HG02938 (cell line): ENCODE results near the gene APBA2.

Experiments used
- ATAC-seq: cut with Tn5 transposase; IDR thresholded peaks from one replicate; pipeline ENCODE4 v1.9.1; 2021; ENCODE audit warnings: mild to moderate bottlenecking, moderate library complexity; ENCODE audit not compliant: unreplicated experiment

Gene APBA2

GRCh38 chr15:29113336-29114220 is 227.8 kb downstream of the APBA2 start:
- no peak for ATAC-seq

DNA sequence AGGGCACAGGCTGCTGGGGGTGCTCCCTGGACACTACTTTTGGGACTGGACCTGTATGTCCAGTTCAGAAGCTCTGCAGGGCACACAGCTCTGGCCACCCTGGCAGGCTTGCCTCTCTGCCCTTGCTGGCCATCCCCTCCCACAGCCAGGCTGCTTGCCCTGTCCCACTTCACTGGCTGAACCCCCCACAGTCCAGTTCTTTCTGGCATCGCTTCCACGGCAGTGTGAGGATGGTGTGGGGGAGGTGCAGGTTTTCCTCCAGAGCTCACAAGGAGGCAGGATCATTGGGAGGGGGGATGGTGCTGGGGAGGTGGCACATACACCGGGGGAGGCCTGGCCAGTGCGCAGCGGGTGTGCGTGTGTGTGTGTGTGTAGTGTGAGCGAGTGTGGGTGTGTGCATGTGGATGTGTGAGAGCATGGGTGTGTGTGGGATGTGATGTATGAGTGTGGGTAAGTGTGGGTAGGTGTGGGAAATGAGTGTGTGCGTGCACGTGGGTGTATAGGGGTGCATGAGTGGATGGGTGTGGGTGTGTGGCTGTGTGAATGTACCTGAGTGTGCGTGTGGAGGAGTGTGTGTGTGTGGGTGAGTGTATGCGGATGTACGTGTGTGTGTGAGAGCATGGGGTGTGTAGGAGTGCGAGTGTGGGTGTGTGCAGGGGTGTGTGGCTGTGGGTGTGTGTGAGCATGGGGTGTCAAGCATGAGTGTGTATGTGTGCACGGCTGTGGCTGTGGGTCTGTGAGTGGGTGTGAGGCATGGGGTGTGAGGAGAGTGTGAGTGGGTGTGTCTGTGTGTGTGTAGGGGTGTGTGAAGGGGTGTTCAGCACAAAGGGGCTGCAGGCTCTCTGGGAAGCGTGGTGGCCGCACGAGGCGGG is 228.7 kb downstream of the APBA2 start:
- ATAC-seq = no peak

- ATAC-seq = no peak
These were observed 229.6 kb downstream of the APBA2 start for GRCh38 chr15:29115093-29115991.

DNA sequence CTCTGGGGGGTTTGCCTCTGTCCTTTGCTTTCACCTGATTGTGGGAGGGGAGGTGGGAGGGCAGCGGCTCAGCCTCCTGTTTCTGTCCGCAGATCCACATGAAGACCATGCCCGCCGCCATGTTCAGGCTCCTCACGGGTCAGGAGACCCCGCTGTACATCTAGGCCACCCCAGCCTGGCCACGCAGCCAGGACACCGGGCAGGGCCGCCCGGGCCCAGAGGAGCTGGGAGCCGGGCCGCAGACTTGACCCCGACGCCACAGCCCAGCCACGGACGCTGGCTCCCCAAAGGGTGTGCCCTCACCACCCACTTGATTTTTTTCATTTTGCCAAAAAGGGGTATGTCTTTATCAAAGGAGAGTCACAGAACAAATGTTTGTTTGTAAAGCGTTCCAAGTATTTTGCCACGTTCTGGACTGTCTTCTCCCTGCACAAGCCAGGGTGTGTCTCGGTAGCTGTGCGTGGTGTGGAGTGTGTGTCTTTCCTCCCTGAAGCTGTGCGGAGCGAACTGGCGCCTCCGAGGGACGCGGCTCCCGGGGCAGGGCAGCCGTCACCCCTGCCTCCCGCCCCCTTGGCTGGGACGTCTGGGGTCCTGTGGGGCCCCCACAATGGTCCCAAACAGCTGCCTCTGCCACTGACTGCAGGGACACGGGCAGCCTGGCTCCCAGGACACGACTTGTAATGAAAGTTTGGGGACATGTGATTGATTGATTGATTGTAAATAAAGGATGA is 231.4 kb downstream of the APBA2 start:
- no peak for ATAC-seq

DNA sequence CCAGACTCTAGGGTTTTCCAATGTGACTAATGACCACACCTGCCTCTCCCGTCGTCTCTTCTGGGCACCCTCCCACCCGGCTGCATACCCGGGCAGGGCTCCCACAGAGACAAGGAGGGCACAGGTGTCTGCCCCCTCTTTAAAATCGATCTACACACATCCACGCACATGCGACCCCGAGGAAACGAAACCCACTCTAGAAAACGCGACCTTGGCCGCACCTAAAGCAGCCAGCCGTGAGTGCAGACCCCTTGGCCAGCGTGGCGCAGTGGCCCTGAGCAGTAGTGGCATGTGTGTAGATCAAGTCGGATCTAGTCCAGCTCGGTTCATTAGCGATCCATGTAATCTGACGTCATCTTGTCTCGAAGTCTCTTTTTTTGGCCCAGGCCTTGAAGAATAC is 232.0 kb downstream of the APBA2 start:
- no peak for ATAC-seq

DNA sequence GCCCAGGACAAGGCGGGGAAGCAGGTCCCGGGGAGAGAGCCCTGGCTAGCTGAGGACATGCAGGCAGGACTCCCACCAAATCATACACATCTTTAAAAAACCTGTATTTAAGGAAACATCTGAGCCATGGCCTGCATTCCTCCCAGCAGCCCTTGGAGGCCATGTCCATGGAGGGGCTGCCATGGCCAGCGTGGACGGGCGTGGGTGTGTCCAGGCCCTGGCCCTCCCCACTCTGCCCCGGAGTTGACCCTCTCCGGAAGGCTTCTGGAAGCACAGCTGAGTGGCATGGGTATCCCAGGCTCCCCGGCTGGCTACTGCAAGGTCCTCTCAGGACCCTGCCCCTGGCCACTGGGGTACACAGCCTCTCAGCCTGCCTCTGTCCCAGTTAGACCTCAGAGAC is 234.1 kb downstream of the APBA2 start:
- no peak for ATAC-seq

- no peak for ATAC-seq
These were observed 235.0 kb downstream of the APBA2 start for GRCh38 chr15:29120593-29121368.

- no peak for ATAC-seq
These were observed 235.5 kb downstream of the APBA2 start for GRCh38 chr15:29121369-29121656.

DNA sequence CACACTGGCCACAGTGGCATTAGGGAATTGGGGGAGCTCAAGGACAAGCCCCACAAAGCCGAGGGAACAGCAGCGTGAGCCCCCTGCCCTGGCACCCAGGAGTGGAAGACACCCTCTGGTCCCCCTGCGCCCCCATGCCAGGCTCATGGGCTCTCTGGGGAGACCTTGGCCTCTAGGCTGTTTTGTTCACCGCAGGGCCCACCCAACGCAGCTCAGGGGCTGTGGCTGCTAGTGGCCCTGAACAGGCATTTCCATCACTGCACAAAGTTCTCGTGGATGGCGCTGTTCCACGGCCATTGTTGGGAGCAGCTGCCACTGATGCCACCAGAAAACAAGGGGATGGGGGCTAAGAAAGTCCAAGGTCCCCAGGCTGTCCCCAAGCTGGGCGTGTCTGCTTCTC is 236.1 kb downstream of the APBA2 start:
- ATAC-seq = no peak

DNA sequence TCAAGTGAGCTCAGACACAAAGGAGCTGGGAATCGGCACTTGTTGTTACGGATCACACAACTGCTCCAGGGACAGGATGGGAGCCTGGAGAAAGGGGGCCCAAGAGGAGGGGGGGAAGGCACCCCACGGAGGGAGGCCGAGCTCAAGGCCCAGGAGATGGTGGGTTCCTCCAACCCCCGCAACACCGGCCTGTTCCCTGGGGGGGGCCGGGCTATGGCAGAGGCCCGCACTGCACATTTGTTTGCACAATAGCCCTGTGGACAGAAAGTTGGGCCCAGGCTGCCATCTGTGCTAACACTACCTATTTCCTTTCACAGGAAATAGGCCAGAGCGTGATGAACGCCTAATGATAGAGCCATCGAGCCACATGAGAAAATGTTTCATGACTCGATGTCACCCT is 236.7 kb downstream of the APBA2 start:
- ATAC-seq = no peak

GRCh38 chr15:29123171-29123570 is 237.4 kb downstream of the APBA2 start:
- no peak for ATAC-seq

DNA sequence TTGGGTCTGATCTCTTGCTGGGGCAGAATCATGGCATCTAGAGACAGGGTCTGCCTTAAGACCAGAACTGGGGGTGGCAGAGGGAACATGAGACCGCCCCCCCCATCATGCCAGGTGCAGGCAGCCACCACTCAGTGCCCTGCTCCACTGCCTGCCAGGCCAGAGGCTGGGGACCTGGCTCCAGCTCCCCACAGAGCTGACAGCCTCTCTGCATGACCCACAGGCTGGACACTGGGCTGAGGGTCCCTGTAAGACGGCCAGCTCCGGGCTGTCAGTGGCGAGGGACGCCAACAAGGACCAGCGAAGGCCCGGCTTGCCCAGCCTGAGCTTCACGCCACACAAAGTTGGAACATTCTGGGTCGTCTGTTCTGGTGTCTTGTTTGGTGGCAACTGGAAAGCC is 238.2 kb downstream of the APBA2 start:
- ATAC-seq = no peak

- ATAC-seq = no peak
These were observed 239.0 kb downstream of the APBA2 start for GRCh38 chr15:29124581-29125381.

DNA sequence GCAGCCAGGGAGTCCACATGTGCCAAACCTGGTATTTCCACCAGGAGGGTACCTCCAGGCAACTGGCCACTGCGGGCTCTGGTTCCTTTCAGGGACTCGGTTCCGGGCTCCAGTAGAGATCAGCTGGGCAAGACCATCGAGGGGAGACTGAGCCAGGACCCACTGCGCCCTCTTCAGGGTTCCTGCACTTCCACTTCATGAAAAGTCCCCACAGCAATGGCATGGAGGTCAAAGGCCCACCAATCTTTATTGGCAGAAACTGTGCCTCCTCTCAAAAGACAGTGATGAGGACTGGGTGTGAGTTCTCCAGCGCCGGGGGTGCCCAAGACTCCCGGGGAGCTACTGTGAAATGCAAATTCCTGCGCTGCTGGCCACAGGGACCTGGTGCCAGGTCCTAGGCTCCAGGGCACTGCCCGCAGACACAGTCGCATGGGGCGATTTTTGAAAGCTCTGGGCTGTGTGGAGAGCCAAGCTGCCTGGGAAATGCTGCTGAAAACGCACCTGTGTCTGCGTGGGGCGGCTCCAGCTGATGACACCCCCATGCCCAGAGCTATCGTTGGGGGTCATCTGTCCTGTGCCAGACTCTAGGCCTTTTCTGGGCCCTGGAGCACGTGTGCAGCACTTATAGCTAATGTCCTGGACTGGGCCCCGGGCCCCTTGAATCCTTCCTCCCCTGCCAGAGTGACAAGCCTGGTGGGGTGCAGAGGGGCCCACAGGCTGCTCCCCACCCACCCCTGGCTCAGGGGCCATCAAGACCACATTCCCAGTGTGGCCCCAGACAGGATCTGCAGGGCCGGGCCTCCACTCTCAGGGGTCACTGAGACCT is 239.8 kb downstream of the APBA2 start:
- ATAC-seq = no peak

- ATAC-seq = no peak
These were observed 240.4 kb downstream of the APBA2 start for GRCh38 chr15:29126208-29126536.

DNA sequence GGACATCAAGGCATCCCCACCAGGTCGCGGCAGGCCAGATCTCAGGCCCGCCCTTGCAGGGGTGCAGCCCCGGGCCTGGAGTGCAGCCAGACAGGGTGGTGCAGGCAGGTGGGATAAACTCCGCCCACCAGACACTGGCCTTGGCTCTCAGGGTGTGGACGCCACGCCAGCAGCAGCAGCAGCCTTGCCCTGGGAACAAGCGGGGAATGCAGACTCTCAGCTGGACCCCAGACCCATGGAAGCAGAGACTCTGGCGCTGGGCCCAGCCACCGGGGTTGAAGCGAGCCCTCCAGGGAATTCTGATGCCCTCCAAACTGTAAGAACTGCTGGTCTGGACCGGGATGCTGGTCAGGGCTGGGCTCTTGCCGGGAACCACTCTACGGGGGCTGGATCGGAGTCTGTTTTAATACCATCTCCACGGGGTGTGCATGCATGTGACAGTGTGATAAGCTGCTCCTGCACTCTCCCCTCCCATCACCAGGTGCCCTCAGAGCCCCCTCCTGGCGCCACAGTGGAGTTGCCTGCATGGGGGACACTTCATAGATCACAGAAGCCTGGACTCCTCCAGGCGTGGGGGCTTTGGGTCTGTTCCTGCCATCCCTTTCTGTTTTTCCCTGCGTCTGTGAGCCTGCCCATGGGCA is 241.2 kb downstream of the APBA2 start:
- no peak for ATAC-seq

DNA sequence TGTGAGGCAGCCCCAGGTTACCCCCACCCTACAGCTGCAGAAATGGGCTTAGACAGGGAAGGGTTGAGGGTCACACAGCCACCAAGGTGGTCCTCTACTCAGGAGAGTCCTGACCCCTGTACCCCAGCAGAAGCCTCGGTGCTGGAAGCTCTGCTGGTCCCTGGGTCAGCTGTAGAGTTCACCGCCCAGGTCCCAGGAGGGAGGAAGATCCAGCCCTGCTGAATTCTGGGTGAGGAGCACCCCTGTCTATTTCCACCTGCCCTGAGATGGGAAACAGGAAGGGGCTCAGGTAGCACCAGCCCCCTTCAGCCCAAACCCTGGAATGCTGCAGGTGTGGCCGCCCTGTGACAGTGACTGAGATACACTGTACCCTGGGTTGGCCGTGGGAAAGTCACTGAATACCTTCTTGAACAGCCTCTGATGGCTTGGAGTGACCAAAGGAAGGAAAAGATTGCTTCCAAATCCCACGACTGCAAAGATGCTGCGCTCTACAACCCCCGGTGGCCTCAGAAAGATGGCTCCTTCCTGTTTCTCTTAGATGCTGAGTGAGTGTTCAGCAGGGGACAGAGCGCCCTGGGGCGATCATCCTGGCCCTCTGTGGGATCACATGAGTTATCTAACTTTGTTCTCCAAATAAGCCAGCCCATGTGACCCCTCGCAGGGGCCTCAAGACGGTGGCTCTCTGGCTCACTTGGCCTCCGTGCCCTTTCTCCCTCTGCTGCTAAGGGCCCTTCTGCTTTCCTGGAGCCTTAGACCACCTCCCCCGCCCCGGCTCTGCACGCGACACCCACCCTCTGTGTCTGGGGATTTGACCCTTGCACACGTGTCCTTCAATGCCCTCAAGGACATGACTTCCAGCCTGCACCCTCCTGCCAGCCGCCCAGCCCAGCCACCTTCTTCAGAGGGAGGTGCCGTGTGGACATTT is 242.0 kb downstream of the APBA2 start:
- no peak for ATAC-seq
